ENCODE data around the gene GALNT18.
A peak's percentile ranks its signal among the peaks of the same experiment; 100 is the strongest.

The GALNT18 gene

GRCh38 chr11:11538277-11538960 is 83.4 kb downstream of the GALNT18 start:
- Mint-ChIP-seq H3K27me3 (peaks cover 3% of the 10 kb centered on the region), H3K4me3 (no peak overlapping the region), H3K27ac (no peak overlapping the region), H3K9me3 (no peaks in the 10 kb centered on the region), H3K36me3 (no peaks in the 10 kb centered on the region), H3K4me1 (no peaks in the 10 kb centered on the region)

- Mint-ChIP-seq H3K36me3 (no peaks in the 10 kb centered on the region), H3K4me1 (no peaks in the 10 kb centered on the region), H3K27me3 (peaks cover 3% of the 10 kb centered on the region)
Observed at GRCh38 chr11:11537871-11538270, 83.9 kb downstream of the GALNT18 start.

DNA sequence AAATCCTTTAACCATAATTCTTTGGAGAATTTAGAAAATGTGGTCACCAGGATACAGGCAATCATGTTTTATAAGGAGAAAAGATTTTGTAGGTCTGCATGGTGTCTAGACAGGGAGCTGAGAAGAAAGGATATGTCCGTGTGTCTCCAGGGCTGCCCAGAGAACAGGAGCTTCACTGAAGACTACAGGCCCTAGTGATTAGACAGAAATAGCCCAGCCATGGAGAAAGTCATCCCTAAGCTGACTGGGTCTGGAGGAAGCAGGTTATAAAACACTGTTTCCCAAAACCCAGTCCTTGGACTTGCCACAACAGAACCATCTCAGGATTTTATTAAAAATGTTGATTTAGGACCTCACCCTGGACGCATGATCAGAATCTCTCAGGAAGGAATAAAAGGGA is 84.4 kb downstream of the GALNT18 start:
- no peak overlapping the region for H3K4me3 Mint-ChIP-seq
- H3K27ac Mint-ChIP-seq = peak overlapping the region; percentile 30
- no peaks in the 10 kb centered on the region for H3K9me3 Mint-ChIP-seq
- no peaks in the 10 kb centered on the region for H3K36me3 Mint-ChIP-seq
- H3K27me3 Mint-ChIP-seq = peaks cover 3% of the 10 kb centered on the region
- H3K4me1 Mint-ChIP-seq = no peaks in the 10 kb centered on the region

More at GRCh38 chr11:11537871-11538270, 83.9 kb downstream of the GALNT18 start:
- Mint-ChIP-seq H3K27ac (no peak overlapping the region), H3K4me3 (no peak overlapping the region), H3K9me3 (no peaks in the 10 kb centered on the region)

- Mint-ChIP-seq H3K27me3 (peaks cover 3% of the 10 kb centered on the region), H3K9me3 (no peaks in the 10 kb centered on the region), H3K36me3 (no peaks in the 10 kb centered on the region), H3K27ac (no peak overlapping the region), H3K4me1 (no peaks in the 10 kb centered on the region), H3K4me3 (no peak overlapping the region)
Observed at GRCh38 chr11:11536650-11537049, 85.2 kb downstream of the GALNT18 start.

DNA sequence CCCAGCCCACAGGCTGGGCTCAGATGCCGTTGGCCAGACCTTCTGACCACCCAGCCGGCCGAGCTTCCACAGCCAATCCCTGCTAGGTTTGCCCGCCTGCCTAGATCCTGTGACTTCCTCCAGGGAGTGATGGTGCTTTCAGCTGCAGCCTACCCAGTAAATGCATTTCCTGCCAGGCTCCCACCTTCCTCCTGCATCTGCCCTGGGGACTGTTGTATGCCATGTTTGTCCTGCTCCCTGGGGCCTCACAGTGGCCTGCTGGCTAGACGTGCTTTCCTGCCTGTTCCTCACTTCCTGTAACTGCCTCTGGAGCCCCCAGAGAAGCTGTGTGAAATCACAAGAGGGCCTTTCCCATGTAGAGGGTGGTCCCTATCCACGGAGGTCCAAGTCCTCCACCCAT is 86.2 kb downstream of the GALNT18 start:
- H3K9me3 Mint-ChIP-seq = no peaks in the 10 kb centered on the region
- no peak overlapping the region for H3K4me3 Mint-ChIP-seq
- no peaks in the 10 kb centered on the region for H3K36me3 Mint-ChIP-seq
- no peaks in the 10 kb centered on the region for H3K4me1 Mint-ChIP-seq
- H3K27me3 Mint-ChIP-seq = peaks cover 3% of the 10 kb centered on the region
- H3K27ac Mint-ChIP-seq = no peak overlapping the region

DNA sequence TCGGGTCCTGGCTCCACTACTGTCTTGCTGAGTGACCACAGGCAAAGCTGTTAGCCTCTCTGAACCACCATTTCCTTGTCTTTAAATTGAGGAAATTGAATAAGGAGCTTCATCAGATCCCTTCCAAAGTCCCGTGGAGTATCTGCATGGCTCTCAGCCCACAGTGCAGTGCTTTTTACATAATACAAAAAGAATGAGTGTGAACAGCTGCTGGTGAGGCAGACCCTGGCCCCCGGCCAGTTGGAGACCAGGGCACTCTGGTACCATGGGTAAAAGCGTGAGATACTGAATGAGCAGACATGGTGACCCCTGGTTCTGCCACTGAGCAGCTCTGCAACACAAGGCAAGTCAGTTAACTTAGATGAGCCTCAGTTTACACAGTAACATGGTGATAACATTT is 86.8 kb downstream of the GALNT18 start:
- no peak overlapping the region for H3K4me3 Mint-ChIP-seq

GRCh38 chr11:11533751-11534150 is 88.1 kb downstream of the GALNT18 start:
- H3K4me1 Mint-ChIP-seq = no peaks in the 10 kb centered on the region
- no peak overlapping the region for H3K27ac Mint-ChIP-seq
- H3K36me3 Mint-ChIP-seq = no peaks in the 10 kb centered on the region
- no peak overlapping the region for H3K4me3 Mint-ChIP-seq
- H3K27me3 Mint-ChIP-seq = peaks cover 3% of the 10 kb centered on the region
- no peaks in the 10 kb centered on the region for H3K9me3 Mint-ChIP-seq

More for the DNA sequence above, 86.8 kb downstream of the GALNT18 start:
- Mint-ChIP-seq H3K9me3 (no peaks in the 10 kb centered on the region), H3K4me1 (no peaks in the 10 kb centered on the region), H3K27ac (no peak overlapping the region), H3K36me3 (no peaks in the 10 kb centered on the region), H3K27me3 (peaks cover 3% of the 10 kb centered on the region)

GRCh38 chr11:11533057-11533456 is 88.7 kb downstream of the GALNT18 start:
- Mint-ChIP-seq H3K9me3 (no peaks in the 10 kb centered on the region), H3K27ac (no peak overlapping the region)

GRCh38 chr11:11532574-11532973 is 89.2 kb downstream of the GALNT18 start:
- H3K27me3 Mint-ChIP-seq = peaks cover 3% of the 10 kb centered on the region
- H3K9me3 Mint-ChIP-seq = no peaks in the 10 kb centered on the region
- H3K27ac Mint-ChIP-seq = no peak overlapping the region
- no peak overlapping the region for H3K4me3 Mint-ChIP-seq
- H3K4me1 Mint-ChIP-seq = no peaks in the 10 kb centered on the region
- H3K36me3 Mint-ChIP-seq = no peaks in the 10 kb centered on the region

More at GRCh38 chr11:11533057-11533456, 88.7 kb downstream of the GALNT18 start:
- H3K27me3 Mint-ChIP-seq = peaks cover 3% of the 10 kb centered on the region
- no peak overlapping the region for H3K4me3 Mint-ChIP-seq
- no peaks in the 10 kb centered on the region for H3K4me1 Mint-ChIP-seq
- H3K36me3 Mint-ChIP-seq = no peaks in the 10 kb centered on the region

- no peaks in the 10 kb centered on the region for H3K4me1 Mint-ChIP-seq
- H3K27ac Mint-ChIP-seq = no peak overlapping the region
- H3K36me3 Mint-ChIP-seq = no peaks in the 10 kb centered on the region
- H3K4me3 Mint-ChIP-seq = no peak overlapping the region
- H3K27me3 Mint-ChIP-seq = peaks cover 3% of the 10 kb centered on the region
- no peaks in the 10 kb centered on the region for H3K9me3 Mint-ChIP-seq
Observed at GRCh38 chr11:11531131-11531908, 90.5 kb downstream of the GALNT18 start.

- Mint-ChIP-seq H3K27me3 (peaks cover 2% of the 10 kb centered on the region), H3K4me1 (no peaks in the 10 kb centered on the region), H3K4me3 (no peak overlapping the region), H3K9me3 (no peaks in the 10 kb centered on the region), H3K36me3 (no peaks in the 10 kb centered on the region), H3K27ac (no peak overlapping the region)
Observed at GRCh38 chr11:11528986-11529385, 92.8 kb downstream of the GALNT18 start.

DNA sequence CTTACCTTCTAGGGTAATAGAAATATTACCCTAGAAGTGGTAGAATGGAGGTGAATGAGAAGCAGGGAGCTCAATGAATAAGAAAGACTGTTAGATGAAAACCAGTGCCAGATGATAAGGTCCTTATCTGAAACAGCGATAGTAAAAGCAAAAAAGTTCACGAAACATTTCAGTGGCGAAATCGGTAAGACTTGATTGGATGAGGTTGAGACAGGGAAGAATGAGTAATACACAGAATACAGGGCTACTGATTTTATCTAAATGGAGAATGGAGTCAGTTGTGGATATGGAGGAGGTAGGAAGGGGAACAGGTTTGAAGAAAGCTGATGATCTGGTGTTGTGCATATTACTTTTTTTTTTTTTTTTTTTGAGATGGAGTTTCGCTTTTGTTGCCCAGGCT is 96.5 kb downstream of the GALNT18 start:
- Mint-ChIP-seq H3K4me3 (no peak overlapping the region), H3K36me3 (no peaks in the 10 kb centered on the region), H3K9me3 (no peaks in the 10 kb centered on the region), H3K4me1 (no peaks in the 10 kb centered on the region), H3K27me3 (peaks cover 5% of the 10 kb centered on the region), H3K27ac (no peak overlapping the region)

GRCh38 chr11:11524436-11525061 is 97.3 kb downstream of the GALNT18 start:
- Mint-ChIP-seq H3K9me3 (no peaks in the 10 kb centered on the region), H3K4me1 (no peaks in the 10 kb centered on the region), H3K36me3 (no peaks in the 10 kb centered on the region), H3K27me3 (peaks cover 5% of the 10 kb centered on the region), H3K27ac (peak overlapping the region; percentile 56), H3K4me3 (no peak overlapping the region)

DNA sequence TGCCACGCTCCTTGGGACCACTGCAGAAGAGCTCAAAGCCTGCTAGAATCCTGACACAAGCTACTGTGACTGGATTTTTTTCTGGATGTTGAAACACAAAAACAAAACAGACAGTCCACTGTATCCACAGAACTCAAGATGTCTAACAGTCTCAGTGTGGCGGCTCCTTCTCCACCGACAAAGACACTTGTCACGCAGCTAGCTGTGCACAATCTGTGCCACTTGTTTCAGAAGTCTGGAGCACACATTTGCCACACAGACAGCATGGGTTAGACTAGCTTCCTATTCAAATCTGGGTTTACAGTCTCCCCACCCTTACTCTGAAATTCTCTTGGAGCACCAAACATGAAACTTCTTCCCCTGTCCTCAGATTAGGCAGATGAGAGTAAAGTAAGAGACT is 99.2 kb downstream of the GALNT18 start:
- H3K4me3 Mint-ChIP-seq = no peak overlapping the region
- H3K4me1 Mint-ChIP-seq = no peaks in the 10 kb centered on the region
- peaks cover 5% of the 10 kb centered on the region for H3K27me3 Mint-ChIP-seq
- no peak overlapping the region for H3K27ac Mint-ChIP-seq
- no peaks in the 10 kb centered on the region for H3K9me3 Mint-ChIP-seq
- H3K36me3 Mint-ChIP-seq = no peaks in the 10 kb centered on the region

GRCh38 chr11:11521306-11522002 is 100.4 kb downstream of the GALNT18 start:
- peak overlapping the region; percentile 4 for H3K27ac Mint-ChIP-seq
- no peak overlapping the region for H3K4me3 Mint-ChIP-seq
- H3K9me3 Mint-ChIP-seq = no peaks in the 10 kb centered on the region
- H3K4me1 Mint-ChIP-seq = no peaks in the 10 kb centered on the region
- peaks cover 5% of the 10 kb centered on the region for H3K27me3 Mint-ChIP-seq
- no peaks in the 10 kb centered on the region for H3K36me3 Mint-ChIP-seq

Data from activated naive CD4-positive, alpha-beta T cell treated with anti-CD3 and anti-CD28 coated beads, Interleukin-2, amount 50 U/mL, for 24 hours (primary cell).